IMR-90 (cell line): ENCODE measurements around the gene PRDM1. TPM values are rescaled to one million over a fixed set of nuclear protein-coding genes. Genes with fewer than 3 reads are reported as not detected.

Experiments
- ATAC-seq: fragments of 200-7000 bp; cut with Tn5 transposase; 2 replicates; pipeline ENCODE4 v1.9.1; 2020; ENCODE audit warnings: low read depth, mild to moderate bottlenecking, moderate library complexity
- BruUV-seq: library from RNA; stranded (reverse); fragments of 400-500 nt; replicated peaks from 2 replicates; lab custom pipeline; 2021; lab: Mats Ljungman, UMichigan
- CTCF ChIA-PET: fragments of 300-600 bp; formaldehyde crosslinking; extraction: SDS; loops from one replicate; lab custom pipeline; 2021; ENCODE audit warnings: antibody characterized with exemption; lab: Yijun Ruan, JAX
- POLR2A ChIA-PET: fragments of 300-600 bp; sonication (Branson Sonifier 250); formaldehyde crosslinking; loops from one replicate; lab custom pipeline; 2022; ENCODE audit warnings: antibody characterized with exemption; ENCODE audit not compliant: unreplicated experiment; lab: Charles Lee
- DNase-seq: peaks from one replicate; pipeline ENCODE4 v3.0.0; 2013
- H2AFZ ChIP-seq: replicated peaks from 2 replicates; pipeline ENCODE3; 2013; ENCODE audit warnings: low read length, mild to moderate bottlenecking; ENCODE audit not compliant: poor library complexity
- H2AK5ac ChIP-seq: 2 replicates; pipeline ENCODE4 v1.6.1; 2013; ENCODE audit warnings: low read depth, low read length, inconsistent platforms
- H2AK9ac ChIP-seq: replicated peaks from 2 replicates; pipeline ENCODE3; 2013; ENCODE audit warnings: mild to moderate bottlenecking, low read depth, low read length, moderate library complexity; ENCODE audit not compliant: poor library complexity
- H2BK120ac ChIP-seq: 2 replicates; pipeline ENCODE4 v1.6.1; 2013; ENCODE audit warnings: low read depth, low read length, inconsistent platforms
- H2BK15ac ChIP-seq: 3 replicates; pipeline ENCODE4 v1.6.1; 2013; ENCODE audit warnings: low read depth, low read length, inconsistent platforms
- H2BK20ac ChIP-seq: 2 replicates; pipeline ENCODE4 v1.6.1; 2013; ENCODE audit warnings: low read depth, mild to moderate bottlenecking, inconsistent platforms, low read length, moderate library complexity
- H2BK5ac ChIP-seq: 2 replicates; pipeline ENCODE4 v1.6.1; 2013; ENCODE audit warnings: mild to moderate bottlenecking, low read depth, low read length, inconsistent platforms; ENCODE audit not compliant: poor library complexity, severe bottlenecking
- H3K14ac ChIP-seq: replicated peaks from 2 replicates; pipeline ENCODE4 v1.6.1; 2013; ENCODE audit warnings: low read depth, low read length, inconsistent platforms
- H3K18ac ChIP-seq: 2 replicates; pipeline ENCODE4 v1.6.1; 2013; ENCODE audit warnings: low read depth, low read length, control low read depth
- H3K23ac ChIP-seq: 2 replicates; pipeline ENCODE4 v1.6.1; 2013; ENCODE audit warnings: low read depth, low read length, inconsistent platforms
- H3K27ac ChIP-seq: 2 replicates; pipeline ENCODE4 v1.5.1; 2013; ENCODE audit warnings: mild to moderate bottlenecking, control low read depth, low read length; ENCODE audit not compliant: insufficient read depth
- H3K27me3 ChIP-seq: 2 replicates; pipeline ENCODE4 v1.6.1; 2013; ENCODE audit warnings: low read length; ENCODE audit not compliant: control insufficient read depth, insufficient read depth
- H3K36me3 ChIP-seq: 2 replicates; pipeline ENCODE4 v1.6.1; 2013; ENCODE audit warnings: low read length, mixed read lengths; ENCODE audit not compliant: control insufficient read depth, insufficient read depth
- H3K4ac ChIP-seq: 2 replicates; pipeline ENCODE4 v1.6.1; 2013; ENCODE audit warnings: low read depth, low read length, inconsistent platforms
- H3K4me1 ChIP-seq: 2 replicates; pipeline ENCODE4 v1.6.1; 2013; ENCODE audit warnings: low read length, mixed read lengths; ENCODE audit not compliant: control insufficient read depth, insufficient read depth
- H3K4me2 ChIP-seq: 2 replicates; pipeline ENCODE4 v1.6.1; 2013; ENCODE audit warnings: low read depth, mild to moderate bottlenecking, control low read depth, low read length, moderate library complexity
- H3K4me3 ChIP-seq: 2 replicates; pipeline ENCODE4 v1.5.1; 2013; ENCODE audit warnings: low read depth, mild to moderate bottlenecking, control low read depth, low read length, moderate library complexity; ENCODE audit not compliant: insufficient read depth
- H3K56ac ChIP-seq: 2 replicates; pipeline ENCODE4 v1.6.1; 2013; ENCODE audit warnings: low read length, inconsistent platforms; ENCODE audit not compliant: insufficient read depth; ENCODE audit errors: extremely low read depth
- H3K79me1 ChIP-seq, 2 experiments: 2 replicates each; pipeline ENCODE4 v1.6.1; 2013; ENCODE audit warnings: low read length in 2 of 2, inconsistent platforms in 1 of 2, low read depth in 1 of 2
- H3K9ac ChIP-seq: 2 replicates; pipeline ENCODE4 v1.6.1; 2013; ENCODE audit warnings: low read depth, low read length, control low read depth
- H3K9me1 ChIP-seq: 2 replicates; pipeline ENCODE4 v1.6.1; 2013; ENCODE audit warnings: low read length, inconsistent platforms; ENCODE audit not compliant: insufficient read depth
- H3K9me3 ChIP-seq: 2 replicates; pipeline ENCODE4 v1.6.1; 2013; ENCODE audit warnings: low read length; ENCODE audit not compliant: control insufficient read depth, insufficient read depth
- H4K20me1 ChIP-seq: 2 replicates; pipeline ENCODE4 v1.6.1; 2013; ENCODE audit warnings: low read length, inconsistent platforms; ENCODE audit not compliant: insufficient read depth
- H4K5ac ChIP-seq: 2 replicates; pipeline ENCODE4 v1.6.1; 2013; ENCODE audit warnings: mild to moderate bottlenecking, low read depth, low read length, control low read depth
- H4K8ac ChIP-seq, 2 experiments: 2 replicates each; pipeline ENCODE4 v1.6.1; 2013; ENCODE audit warnings: low read depth in 2 of 2, low read length in 2 of 2, control low read depth in 1 of 2, inconsistent platforms in 1 of 2
- H4K91ac ChIP-seq: 2 replicates; pipeline ENCODE4 v1.6.1; 2013; ENCODE audit warnings: low read depth, low read length, inconsistent platforms; ENCODE audit not compliant: insufficient read depth
- FOS ChIP-seq: fragments of 150-350 bp; IDR thresholded peaks from 2 replicates; pipeline ENCODE4 v1.6.1; 2016; ENCODE audit warnings: low read depth, low read length
- RAD21 ChIP-seq: IDR thresholded peaks from 2 replicates; pipeline ENCODE4 v1.6.1; 2012; ENCODE audit warnings: low read length, improper control_type of control experiment
- SMC3 ChIP-seq: fragments of 150-350 bp; IDR thresholded peaks from 2 replicates; pipeline ENCODE4 v1.6.1; 2016; ENCODE audit warnings: low read depth, mild to moderate bottlenecking, antibody characterized with exemption, low read length, moderate library complexity
- USF2 ChIP-seq: fragments of 150-350 bp; IDR thresholded peaks from 2 replicates; pipeline ENCODE4 v1.6.1; 2017; ENCODE audit warnings: mild to moderate bottlenecking, antibody characterized with exemption, low read length, low read depth
- WGBS, 2 experiments: methylation state at CpG; one replicate each; pipeline versions ENCODE4 v1.1.5 to v1.1.7; 2013; ENCODE audit warnings: missing lambda C conversion rate in 2 of 2; ENCODE audit not compliant: insufficient read length in 1 of 2; ENCODE audit errors: extremely low coverage in 2 of 2; 5-methylcytosine and 5-hydroxymethylcytosine counted together
- dilution Hi-C: fragments of 300-500 bp; cut with HindIII; formaldehyde crosslinking; loops from one replicate; pipeline ENCODE4 v1.14.3; 2018; ENCODE audit warnings: low sequenced_read_pairs; ENCODE audit not compliant: unreplicated experiment
- in situ Hi-C: fragments of 300-500 bp; cut with MboI; formaldehyde crosslinking; loops from 3 replicates; pipeline ENCODE4 v1.14.3; 2019; ENCODE audit warnings: low sequenced_read_pairs, inconsistent platforms, mixed read lengths
- intact Hi-C: fragments of 100-400 bp; cut with micrococcal nuclease; formaldehyde crosslinking; loops from 2 replicates; pipeline ENCODE4 v1.10.0; 2022
- polyA plus RNA-seq, 3 experiments: library from polyadenylated mRNA; depleted of rRNA; stranded (reverse); fragments of >200 nt; gene quantifications; 2 replicates each; pipeline ENCODE4 v1.2.3, GENCODE V29; 2012; ENCODE audit warnings: low replicate concordance in 1 of 3
- total RNA-seq: library from RNA; depleted of rRNA; stranded (reverse); fragments of >200 nt; gene quantifications from 2 replicates; pipeline ENCODE4 v1.2.3, GENCODE V29; 2012

Gene PRDM1
- total and polyA plus RNA-seq, 2 of the 4 experiments (the other 2 are of a cell fraction): 2.3 to 3.0 TPM

GRCh38 chr6:106072501-106073090, 13.5 kb upstream of the PRDM1 start:
- Histone ChIP-seq H3K27ac (no peak overlapping the region), H4K91ac (no peak overlapping the region), H3K4me2 (no peak overlapping the region), H3K18ac (no peak overlapping the region), H3K9me1 (peaks cover 5% of the 10 kb centered on the region), H2AK9ac (no peak overlapping the region), H3K36me3 (no peaks in the 10 kb centered on the region), H4K5ac (no peak overlapping the region), H2AFZ (peak overlapping the region; percentile 27), H3K23ac (no peak overlapping the region), H2BK120ac (no peak overlapping the region), H2BK20ac (no peak overlapping the region), H2BK5ac (no peak overlapping the region), H3K4ac (0 out of 2 replicates have a peak overlapping the region, but pooled peaks have one; percentile 23), H4K8ac (no peak overlapping the region), H3K14ac (no peak overlapping the region), H4K20me1 (no peaks in the 10 kb centered on the region), H3K9me3 (no peaks in the 10 kb centered on the region), H2AK5ac (peak overlapping the region; percentile 64), H2BK15ac (no peak overlapping the region; the same call in 2 of the 3 replicates), H3K79me1 (no peaks in the 10 kb centered on the region), H3K4me3 (no peak overlapping the region), H3K27me3 (no peaks in the 10 kb centered on the region), H3K56ac (no peak overlapping the region), H3K4me1 (peaks cover 6% of the 10 kb centered on the region), H3K9ac (no peak overlapping the region)
- no TSS peak for BruUV-seq
- CTCF ChIA-PET: no interaction called here
- 100% methylated on average over 1 of the region's 8 CpGs; no CpG with 5 or more reads in 1 of the 2 experiments for WGBS, 2 experiments
- POLR2A ChIA-PET: no interaction called here
- no peak for DNase-seq
- in situ Hi-C loops: no loop called here
- intact Hi-C loops: no loop called here
- TF ChIP-seq SMC3 (no peak), RAD21 (no peak), FOS (no peak), USF2 (no peak)
- dilution Hi-C loops: no loop called here
- no peak for ATAC-seq
